GM12878 (cell line): ENCODE measurements around the gene GPAT3. TPM values are rescaled to one million over a fixed set of nuclear protein-coding genes. Genes with fewer than 3 reads are reported as not detected.

Experiments used
- ATAC-seq: fragments of 200-7000 bp; cut with Tn5 transposase; 3 replicates; pipeline ENCODE4 v1.9.1; 2020; ENCODE audit warnings: mild to moderate bottlenecking, moderate library complexity
- BruUV-seq: library from RNA; stranded (reverse); fragments of 400-500 nt; replicated peaks from 2 replicates; lab custom pipeline; 2021; lab: Mats Ljungman, UMichigan
- CTCF ChIA-PET: fragments of 300-600 bp; sonication (Branson Sonifier 250); formaldehyde crosslinking; extraction: SDS; loops from one replicate; lab custom pipeline; 2021; ENCODE audit warnings: inconsistent platforms; lab: Yijun Ruan, JAX
- POLR2A ChIA-PET: fragments of 350-600 bp; formaldehyde crosslinking; extraction: SDS; loops from one replicate; lab custom pipeline; 2021; ENCODE audit warnings: inconsistent platforms; lab: Charles Lee
- RAD21 ChIA-PET: fragments of 300-600 bp; sonication (Branson Sonifier 250); formaldehyde crosslinking; loops from one replicate; lab custom pipeline; 2023; ENCODE audit warnings: antibody characterized with exemption; ENCODE audit not compliant: unreplicated experiment; lab: Charles Lee
- SMC1A ChIA-PET: fragments of 300-600 bp; sonication (Branson Sonifier 250); formaldehyde crosslinking; loops from one replicate; lab custom pipeline; 2023; ENCODE audit not compliant: unreplicated experiment, uncharacterized antibody; lab: Charles Lee
- DNase-seq: peaks from one replicate; pipeline ENCODE4 v3.0.0-alpha.2; 2011; ENCODE audit warnings: low read depth, low spot score
- FAIRE-seq: peaks from 3 replicates; lab custom pipeline; 2011; peaks lifted over from hg19 to GRCh38; lab: Jason Lieb, UNC
- H2AFZ ChIP-seq: 2 replicates; pipeline ENCODE4 v1.6.0; 2011; ENCODE audit warnings: low read depth, low read length, control low read depth; ENCODE audit not compliant: control insufficient read depth
- H3K27ac ChIP-seq: 2 replicates; pipeline ENCODE4 v1.5.1; 2011; ENCODE audit warnings: control low read depth; ENCODE audit not compliant: control insufficient read depth, insufficient read depth
- H3K27me3 ChIP-seq, 2 experiments: replicated peaks in 1 of 2; 2 replicates each; pipeline versions ENCODE4 v1.6.0 to v1.6.1; 2011; ENCODE audit warnings: low read length in 1 of 2; ENCODE audit not compliant: control insufficient read depth in 2 of 2, insufficient read depth in 2 of 2
- H3K36me3 ChIP-seq, 2 experiments: 2 replicates each; pipeline ENCODE4 v1.5.1; 2011; ENCODE audit warnings: low read length in 1 of 2; ENCODE audit not compliant: control insufficient read depth in 2 of 2, insufficient read depth in 2 of 2
- H3K4me1 ChIP-seq: 2 replicates; pipeline ENCODE4 v1.6.1; 2011; ENCODE audit warnings: mild to moderate bottlenecking, low read length, moderate library complexity, mixed read lengths; ENCODE audit not compliant: control insufficient read depth, insufficient read depth
- H3K4me2 ChIP-seq: 2 replicates; pipeline ENCODE4 v1.6.0; 2011; ENCODE audit warnings: control low read depth; ENCODE audit not compliant: control insufficient read depth, insufficient read depth
- H3K4me3 ChIP-seq: fragments of 200-600 bp; sonication (generic); 2 replicates; pipeline ENCODE4 v1.5.1; 2016
- H3K79me2 ChIP-seq: 2 replicates; pipeline ENCODE4 v1.6.0; 2011; ENCODE audit warnings: low read length; ENCODE audit not compliant: control insufficient read depth, insufficient read depth
- H3K9ac ChIP-seq: 2 replicates; pipeline ENCODE4 v1.8.0; 2011; ENCODE audit warnings: low read length, control low read depth, mixed read lengths; ENCODE audit not compliant: control insufficient read depth, insufficient read depth
- H3K9me3 ChIP-seq: replicated peaks from 3 replicates; pipeline ENCODE4 v1.5.1; 2011; ENCODE audit warnings: mild to moderate bottlenecking, low read length; ENCODE audit not compliant: control insufficient read depth, insufficient read depth
- H4K20me1 ChIP-seq: 2 replicates; pipeline ENCODE4 v1.6.0; 2011; ENCODE audit not compliant: control insufficient read depth, insufficient read depth
- BACH1 ChIP-seq: fragments of 450-650 bp; IDR thresholded peaks from 2 replicates; pipeline ENCODE4 v1.6.1; 2017; ENCODE audit warnings: mild to moderate bottlenecking, borderline replicate concordance
- BRCA1 ChIP-seq: IDR thresholded peaks from 2 replicates; pipeline ENCODE4 v1.6.1; 2011; ENCODE audit warnings: low read depth, low read length, improper control_type of control experiment
- CHD1 ChIP-seq: IDR thresholded peaks from 2 replicates; pipeline ENCODE4 v1.6.1; 2012; ENCODE audit warnings: low read depth, low read length, improper control_type of control experiment
- NR2C2 ChIP-seq: IDR thresholded peaks from 2 replicates; pipeline ENCODE4 v1.6.1; 2011; ENCODE audit warnings: borderline replicate concordance, low read depth; ENCODE audit not compliant: control insufficient read depth, insufficient read length
- PML ChIP-seq: IDR thresholded peaks from 2 replicates; pipeline ENCODE4 v1.6.1; 2012; ENCODE audit warnings: low read length, inconsistent platforms
- RELA ChIP-seq: fragments of 450-650 bp; IDR thresholded peaks from 2 replicates; pipeline ENCODE4 v1.8.0; 2014; ENCODE audit warnings: borderline replicate concordance; ENCODE audit not compliant: partially characterized antibody
- WGBS: methylation state at CpG from one replicate; pipeline ENCODE4 v1.1.6; 2016; ENCODE audit warnings: low lambda C conversion rate; ENCODE audit not compliant: insufficient replicate concordance, insufficient coverage; ENCODE audit errors: missing lambda C conversion rate; 5-methylcytosine and 5-hydroxymethylcytosine counted together
- in situ Hi-C: fragments of 300-500 bp; cut with MboI; formaldehyde crosslinking; loops from 9 replicates; pipeline ENCODE4 v1.14.3; 2018; ENCODE audit warnings: mixed read lengths
- intact Hi-C: fragments of 100-400 bp; cut with micrococcal nuclease; formaldehyde crosslinking; loops from one replicate; pipeline ENCODE4 v1.14.2; 2022; ENCODE audit not compliant: unreplicated experiment
- polyA plus RNA-seq, 11 experiments: library from polyadenylated mRNA; depleted of rRNA in 4 of 11; unstranded in 6 of 11; stranded (reverse) in 5 of 11; fragments of >200 nt; fragmentation: Nextera tagmentation in 4 of 11; fragmentation: Illumina TruSeq in 1 of 11; extraction: Ambion mirVana in 4 of 11; extraction: Trizol in 1 of 11; gene quantifications; 1 replicate in 1 of 11; 2 replicates in 10 of 11; pipeline versions ENCODE4 v1.2.1 to v1.2.3, GENCODE V29; 2011 to 2016; ENCODE audit warnings: inconsistent platforms in 2 of 11, missing spikeins in 2 of 11, low read depth in 1 of 11
- total RNA-seq, 4 experiments: library from RNA; depleted of rRNA in 3 of 4; stranded (reverse); fragments of >200 nt in 3 of 4; fragmentation: Illumina TruSeq in 1 of 4; extraction: Trizol in 1 of 4; gene quantifications; 2 replicates each; pipeline versions ENCODE4 v1.2.1 to v1.2.3, GENCODE V29; 2013 to 2021
- TF ChIP-seq, protein P1 (sequence below): IDR thresholded peaks from 2 replicates; pipeline ENCODE4 v1.6.1; 2011; ENCODE audit warnings: borderline replicate concordance, low read depth, mild to moderate bottlenecking, moderate library complexity, low read length; ENCODE audit not compliant: insufficient read depth, poor library complexity, severe bottlenecking
- TF ChIP-seq, protein P2 (sequence below): fragments of 450-650 bp; IDR thresholded peaks from 2 replicates; pipeline ENCODE4 v1.6.1; 2014; ENCODE audit warnings: mild to moderate bottlenecking
- TF ChIP-seq, protein P3 (sequence below): fragments of 450-650 bp; IDR thresholded peaks from 2 replicates; pipeline ENCODE4 v1.6.1; 2017; ENCODE audit warnings: mild to moderate bottlenecking, moderate library complexity
- TF ChIP-seq, protein P4 (sequence below): IDR thresholded peaks from 2 replicates; pipeline ENCODE4 v1.6.1; 2012; ENCODE audit warnings: low read depth, low read length, improper control_type of control experiment
- TF ChIP-seq, protein P5 (sequence below): fragments of 450-650 bp; IDR thresholded peaks from 2 replicates; pipeline ENCODE4 v1.6.1; 2017; ENCODE audit warnings: borderline replicate concordance
- TF ChIP-seq, protein P6 (sequence below): fragments of 450-650 bp; IDR thresholded peaks from 2 replicates; pipeline ENCODE4 v1.6.1; 2018; ENCODE audit warnings: mild to moderate bottlenecking, low read depth, moderate library complexity; ENCODE audit not compliant: partially characterized antibody

Gene GPAT3
- total and polyA plus RNA-seq, 10 of the 15 experiments (the other 5 are each of a cell fraction or from before 2014, with no cell fraction given): 0.26 to 1.1 (median 0.52) TPM

DNA sequence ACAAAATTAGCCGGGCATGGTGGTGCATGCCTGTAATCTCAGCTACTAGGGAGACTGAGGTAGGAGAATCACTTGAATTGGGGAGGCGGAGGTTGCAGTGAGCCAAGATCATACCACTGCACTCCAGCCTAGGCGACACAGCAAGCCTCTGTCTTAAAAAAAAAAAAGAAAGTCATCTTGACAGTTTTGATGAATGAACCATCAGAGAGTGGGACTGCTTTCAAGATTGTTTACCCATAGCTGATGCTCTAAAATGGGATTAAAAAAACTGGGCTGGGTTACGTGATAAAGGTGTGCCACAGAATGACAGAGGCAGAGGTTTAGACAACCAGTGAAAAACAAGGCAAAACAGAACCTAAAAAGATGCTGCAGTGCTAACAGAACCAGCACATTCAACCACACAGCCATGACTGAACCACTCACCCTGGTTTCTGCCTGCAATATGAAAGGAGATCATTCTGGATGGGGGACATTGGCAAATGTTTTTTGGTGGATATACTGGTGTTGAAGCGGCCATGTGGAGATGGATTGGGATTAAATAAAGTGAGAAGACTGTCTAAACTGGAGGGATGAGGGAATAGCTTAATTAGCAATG lies 22.2 kb downstream of the GPAT3 start:
- ChIA-PET POLR2A (no interaction called here), RAD21 (interaction anchor here (1.3 kb wide), 1 partner anchor 11 kb away, joined by 7 read pairs; no protein-coding TSS in a partner anchor), CTCF (interaction anchor here (0.6 to 1.6 kb wide), 3 partner anchors 9 to 85 kb away, joined by 3 to 8 read pairs (median 3); no protein-coding TSS in a partner anchor), SMC1A (no interaction called here)
- Histone ChIP-seq H2AFZ (0 out of 2 replicates have a peak overlapping the region, but pooled peaks have one; percentile 7), H4K20me1 (no peaks in the 10 kb centered on the region), H3K79me2 (no peaks in the 10 kb centered on the region), H3K4me2 (no peak overlapping the region), H3K4me3 (no peak overlapping the region), H3K27me3 (no peaks in the 10 kb centered on the region), H3K36me3 (no peaks in the 10 kb centered on the region), H3K27ac (no peak overlapping the region), H3K9me3 (no peaks in the 10 kb centered on the region), H3K9ac (no peak overlapping the region), H3K4me1 (no peaks in the 10 kb centered on the region)
- ATAC-seq (no peak), DNase-seq (no peak), FAIRE-seq (no peak)
- 60% methylated on average over 5 of the region's 5 CpGs for WGBS
- intact Hi-C loops (no loop called here), in situ Hi-C loops (no loop called here)
- BruUV-seq: no TSS peak
- TF ChIP-seq, protein P1, sequence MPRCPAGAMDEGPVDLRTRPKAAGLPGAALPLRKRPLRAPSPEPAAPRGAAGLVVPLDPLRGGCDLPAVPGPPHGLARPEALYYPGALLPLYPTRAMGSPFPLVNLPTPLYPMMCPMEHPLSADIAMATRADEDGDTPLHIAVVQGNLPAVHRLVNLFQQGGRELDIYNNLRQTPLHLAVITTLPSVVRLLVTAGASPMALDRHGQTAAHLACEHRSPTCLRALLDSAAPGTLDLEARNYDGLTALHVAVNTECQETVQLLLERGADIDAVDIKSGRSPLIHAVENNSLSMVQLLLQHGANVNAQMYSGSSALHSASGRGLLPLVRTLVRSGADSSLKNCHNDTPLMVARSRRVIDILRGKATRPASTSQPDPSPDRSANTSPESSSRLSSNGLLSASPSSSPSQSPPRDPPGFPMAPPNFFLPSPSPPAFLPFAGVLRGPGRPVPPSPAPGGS: no peak
- no peak for TF ChIP-seq BRCA1
- TF ChIP-seq, protein P2, sequence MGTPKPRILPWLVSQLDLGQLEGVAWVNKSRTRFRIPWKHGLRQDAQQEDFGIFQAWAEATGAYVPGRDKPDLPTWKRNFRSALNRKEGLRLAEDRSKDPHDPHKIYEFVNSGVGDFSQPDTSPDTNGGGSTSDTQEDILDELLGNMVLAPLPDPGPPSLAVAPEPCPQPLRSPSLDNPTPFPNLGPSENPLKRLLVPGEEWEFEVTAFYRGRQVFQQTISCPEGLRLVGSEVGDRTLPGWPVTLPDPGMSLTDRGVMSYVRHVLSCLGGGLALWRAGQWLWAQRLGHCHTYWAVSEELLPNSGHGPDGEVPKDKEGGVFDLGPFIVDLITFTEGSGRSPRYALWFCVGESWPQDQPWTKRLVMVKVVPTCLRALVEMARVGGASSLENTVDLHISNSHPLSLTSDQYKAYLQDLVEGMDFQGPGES: no peak
- TF ChIP-seq, protein P3, sequence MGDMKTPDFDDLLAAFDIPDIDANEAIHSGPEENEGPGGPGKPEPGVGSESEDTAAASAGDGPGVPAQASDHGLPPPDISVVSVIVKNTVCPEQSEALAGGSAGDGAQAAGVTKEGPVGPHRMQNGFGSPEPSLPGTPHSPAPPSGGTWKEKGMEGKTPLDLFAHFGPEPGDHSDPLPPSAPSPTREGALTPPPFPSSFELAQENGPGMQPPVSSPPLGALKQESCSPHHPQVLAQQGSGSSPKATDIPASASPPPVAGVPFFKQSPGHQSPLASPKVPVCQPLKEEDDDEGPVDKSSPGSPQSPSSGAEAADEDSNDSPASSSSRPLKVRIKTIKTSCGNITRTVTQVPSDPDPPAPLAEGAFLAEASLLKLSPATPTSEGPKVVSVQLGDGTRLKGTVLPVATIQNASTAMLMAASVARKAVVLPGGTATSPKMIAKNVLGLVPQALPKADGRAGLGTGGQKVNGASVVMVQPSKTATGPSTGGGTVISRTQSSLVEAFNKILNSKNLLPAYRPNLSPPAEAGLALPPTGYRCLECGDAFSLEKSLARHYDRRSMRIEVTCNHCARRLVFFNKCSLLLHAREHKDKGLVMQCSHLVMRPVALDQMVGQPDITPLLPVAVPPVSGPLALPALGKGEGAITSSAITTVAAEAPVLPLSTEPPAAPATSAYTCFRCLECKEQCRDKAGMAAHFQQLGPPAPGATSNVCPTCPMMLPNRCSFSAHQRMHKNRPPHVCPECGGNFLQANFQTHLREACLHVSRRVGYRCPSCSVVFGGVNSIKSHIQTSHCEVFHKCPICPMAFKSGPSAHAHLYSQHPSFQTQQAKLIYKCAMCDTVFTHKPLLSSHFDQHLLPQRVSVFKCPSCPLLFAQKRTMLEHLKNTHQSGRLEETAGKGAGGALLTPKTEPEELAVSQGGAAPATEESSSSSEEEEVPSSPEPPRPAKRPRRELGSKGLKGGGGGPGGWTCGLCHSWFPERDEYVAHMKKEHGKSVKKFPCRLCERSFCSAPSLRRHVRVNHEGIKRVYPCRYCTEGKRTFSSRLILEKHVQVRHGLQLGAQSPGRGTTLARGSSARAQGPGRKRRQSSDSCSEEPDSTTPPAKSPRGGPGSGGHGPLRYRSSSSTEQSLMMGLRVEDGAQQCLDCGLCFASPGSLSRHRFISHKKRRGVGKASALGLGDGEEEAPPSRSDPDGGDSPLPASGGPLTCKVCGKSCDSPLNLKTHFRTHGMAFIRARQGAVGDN: no peak
- TF ChIP-seq NR2C2: no peak
- TF ChIP-seq, protein P4, sequence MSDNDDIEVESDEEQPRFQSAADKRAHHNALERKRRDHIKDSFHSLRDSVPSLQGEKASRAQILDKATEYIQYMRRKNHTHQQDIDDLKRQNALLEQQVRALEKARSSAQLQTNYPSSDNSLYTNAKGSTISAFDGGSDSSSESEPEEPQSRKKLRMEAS: no peak
- no peak for TF ChIP-seq PML
- TF ChIP-seq, protein P5, sequence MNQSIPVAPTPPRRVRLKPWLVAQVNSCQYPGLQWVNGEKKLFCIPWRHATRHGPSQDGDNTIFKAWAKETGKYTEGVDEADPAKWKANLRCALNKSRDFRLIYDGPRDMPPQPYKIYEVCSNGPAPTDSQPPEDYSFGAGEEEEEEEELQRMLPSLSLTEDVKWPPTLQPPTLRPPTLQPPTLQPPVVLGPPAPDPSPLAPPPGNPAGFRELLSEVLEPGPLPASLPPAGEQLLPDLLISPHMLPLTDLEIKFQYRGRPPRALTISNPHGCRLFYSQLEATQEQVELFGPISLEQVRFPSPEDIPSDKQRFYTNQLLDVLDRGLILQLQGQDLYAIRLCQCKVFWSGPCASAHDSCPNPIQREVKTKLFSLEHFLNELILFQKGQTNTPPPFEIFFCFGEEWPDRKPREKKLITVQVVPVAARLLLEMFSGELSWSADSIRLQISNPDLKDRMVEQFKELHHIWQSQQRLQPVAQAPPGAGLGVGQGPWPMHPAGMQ: no peak
- no peak for TF ChIP-seq RELA
- no peak for TF ChIP-seq BACH1
- no peak for TF ChIP-seq CHD1
- TF ChIP-seq, protein P6, sequence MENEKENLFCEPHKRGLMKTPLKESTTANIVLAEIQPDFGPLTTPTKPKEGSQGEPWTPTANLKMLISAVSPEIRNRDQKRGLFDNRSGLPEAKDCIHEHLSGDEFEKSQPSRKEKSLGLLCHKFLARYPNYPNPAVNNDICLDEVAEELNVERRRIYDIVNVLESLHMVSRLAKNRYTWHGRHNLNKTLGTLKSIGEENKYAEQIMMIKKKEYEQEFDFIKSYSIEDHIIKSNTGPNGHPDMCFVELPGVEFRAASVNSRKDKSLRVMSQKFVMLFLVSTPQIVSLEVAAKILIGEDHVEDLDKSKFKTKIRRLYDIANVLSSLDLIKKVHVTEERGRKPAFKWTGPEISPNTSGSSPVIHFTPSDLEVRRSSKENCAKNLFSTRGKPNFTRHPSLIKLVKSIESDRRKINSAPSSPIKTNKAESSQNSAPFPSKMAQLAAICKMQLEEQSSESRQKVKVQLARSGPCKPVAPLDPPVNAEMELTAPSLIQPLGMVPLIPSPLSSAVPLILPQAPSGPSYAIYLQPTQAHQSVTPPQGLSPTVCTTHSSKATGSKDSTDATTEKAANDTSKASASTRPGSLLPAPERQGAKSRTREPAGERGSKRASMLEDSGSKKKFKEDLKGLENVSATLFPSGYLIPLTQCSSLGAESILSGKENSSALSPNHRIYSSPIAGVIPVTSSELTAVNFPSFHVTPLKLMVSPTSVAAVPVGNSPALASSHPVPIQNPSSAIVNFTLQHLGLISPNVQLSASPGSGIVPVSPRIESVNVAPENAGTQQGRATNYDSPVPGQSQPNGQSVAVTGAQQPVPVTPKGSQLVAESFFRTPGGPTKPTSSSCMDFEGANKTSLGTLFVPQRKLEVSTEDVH: no peak
